ENCODE results near the gene ENPP1.

The ENPP1 gene

GRCh38 chr6:131768964-131769363, 38.9 kb upstream of the ENPP1 start:
- Histone ChIP-seq H3K36me3 (ENCODE audit: control insufficient read depth in 2 of 2, insufficient read depth in 2 of 2, low read length in 2 of 2) (no peaks in the 10 kb centered on the region), H3K9me3 (ENCODE audit: control insufficient read depth in 2 of 2, low read length in 2 of 2) (no peaks in the 10 kb centered on the region), H3K27me3 (ENCODE audit: control insufficient read depth in 2 of 2, insufficient read depth in 2 of 2, low read length in 2 of 2) (no peaks in the 10 kb centered on the region), H3K4me1 (ENCODE audit: control insufficient read depth in 2 of 2, insufficient read depth in 2 of 2, low read length in 2 of 2) (no peaks in the 10 kb centered on the region), H3K27ac (ENCODE audit: low read depth in 2 of 2, low read length in 2 of 2) (no peak overlapping the region), H3K9ac (ENCODE audit: low read depth in 1 of 2, low read length in 2 of 2) (no peak overlapping the region), H3K4me3 (ENCODE audit: low read length in 2 of 2) (no peak overlapping the region)

GRCh38 chr6:131769385-131770141, 38.3 kb upstream of the ENPP1 start:
- Histone ChIP-seq H3K27me3 (ENCODE audit: control insufficient read depth in 2 of 2, insufficient read depth in 2 of 2, low read length in 2 of 2) (no peaks in the 10 kb centered on the region), H3K4me1 (ENCODE audit: control insufficient read depth in 2 of 2, insufficient read depth in 2 of 2, low read length in 2 of 2) (no peaks in the 10 kb centered on the region), H3K4me3 (ENCODE audit: low read length in 2 of 2) (no peak overlapping the region), H3K9me3 (ENCODE audit: control insufficient read depth in 2 of 2, low read length in 2 of 2) (no peaks in the 10 kb centered on the region), H3K36me3 (ENCODE audit: control insufficient read depth in 2 of 2, insufficient read depth in 2 of 2, low read length in 2 of 2) (no peaks in the 10 kb centered on the region), H3K9ac (ENCODE audit: low read depth in 1 of 2, low read length in 2 of 2) (no peak overlapping the region), H3K27ac (ENCODE audit: low read depth in 2 of 2, low read length in 2 of 2) (no peak overlapping the region)

- Histone ChIP-seq H3K27me3 (ENCODE audit: control insufficient read depth in 2 of 2, insufficient read depth in 2 of 2, low read length in 2 of 2) (no peaks in the 10 kb centered on the region), H3K4me3 (ENCODE audit: low read length in 2 of 2) (no peak overlapping the region), H3K9ac (ENCODE audit: low read depth in 1 of 2, low read length in 2 of 2) (no peak overlapping the region), H3K36me3 (ENCODE audit: control insufficient read depth in 2 of 2, insufficient read depth in 2 of 2, low read length in 2 of 2) (no peaks in the 10 kb centered on the region), H3K27ac (ENCODE audit: low read depth in 2 of 2, low read length in 2 of 2) (no peak overlapping the region), H3K4me1 (ENCODE audit: control insufficient read depth in 2 of 2, insufficient read depth in 2 of 2, low read length in 2 of 2) (no peaks in the 10 kb centered on the region), H3K9me3 (ENCODE audit: control insufficient read depth in 2 of 2, low read length in 2 of 2) (no peaks in the 10 kb centered on the region)
These were observed 37.0 kb upstream of the ENPP1 start for GRCh38 chr6:131770776-131771175.

DNA sequence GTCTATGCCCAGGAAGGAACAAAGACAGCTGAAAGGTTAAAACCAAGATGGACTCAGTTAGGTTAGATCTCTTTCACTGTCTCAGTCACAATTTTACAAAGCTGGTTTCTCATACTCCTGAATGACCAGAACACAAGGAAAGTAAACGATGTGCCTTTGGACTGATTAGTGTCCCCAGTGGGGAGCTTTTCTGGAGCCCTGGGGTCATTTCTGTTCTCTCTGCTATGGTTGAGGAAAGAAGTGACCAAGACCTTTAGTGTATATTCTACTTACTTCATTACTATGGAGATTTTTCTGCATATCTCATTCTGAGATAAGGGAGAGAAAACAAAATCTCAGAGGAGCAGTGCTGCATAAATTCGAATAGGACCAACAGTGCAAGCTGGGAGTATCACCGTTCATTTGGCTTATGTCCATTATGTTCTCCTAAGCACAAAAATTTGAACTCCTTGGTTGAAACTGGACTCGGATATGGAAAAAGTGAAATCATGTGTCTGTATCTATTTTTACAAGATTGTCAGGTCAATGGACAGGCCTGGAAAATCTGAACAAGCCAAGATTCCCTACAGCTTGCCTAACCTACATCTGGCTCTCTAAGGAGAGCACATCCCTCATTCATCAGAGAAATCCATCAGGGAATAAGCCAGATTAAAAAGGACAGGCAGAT, 34.4 kb upstream of the ENPP1 start:
- H3K27ac ChIP-seq (ENCODE audit: low read depth in 2 of 2, low read length in 2 of 2), result no peak overlapping the region
- H3K4me3 ChIP-seq (ENCODE audit: low read length in 2 of 2), result no peak overlapping the region

DNA sequence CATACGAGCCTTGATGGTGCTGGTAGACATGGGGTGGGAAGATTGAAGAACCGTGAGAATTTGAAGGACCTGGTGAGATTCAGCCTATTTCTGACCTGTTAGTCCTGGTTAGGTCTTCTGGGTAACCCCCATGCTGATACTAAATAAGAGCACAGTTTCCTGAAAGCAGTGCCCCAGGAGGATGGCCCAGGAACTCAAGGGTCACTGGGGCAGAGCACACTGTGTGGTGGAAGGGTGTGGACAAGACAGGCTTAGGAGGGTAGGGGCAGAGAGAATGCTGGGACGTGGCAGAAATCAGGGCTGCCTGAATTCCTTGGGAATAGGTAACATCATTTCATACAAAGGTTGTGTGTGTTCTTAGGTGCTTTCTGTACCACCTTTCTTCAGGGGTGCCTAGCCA, 31.9 kb upstream of the ENPP1 start:
- H3K4me1 ChIP-seq (ENCODE audit: control insufficient read depth in 2 of 2, insufficient read depth in 2 of 2, low read length in 2 of 2), result peaks cover 4 to 6% of the 10 kb centered on the region in 2 donors
- no peak overlapping the region for H3K27ac ChIP-seq (ENCODE audit: low read depth in 2 of 2, low read length in 2 of 2)
- H3K9ac ChIP-seq (ENCODE audit: low read depth in 1 of 2, low read length in 2 of 2), result no peak overlapping the region
- no peak overlapping the region for H3K4me3 ChIP-seq (ENCODE audit: low read length in 2 of 2)
- no peaks in the 10 kb centered on the region for H3K9me3 ChIP-seq (ENCODE audit: control insufficient read depth in 2 of 2, low read length in 2 of 2)
- no peaks in the 10 kb centered on the region for H3K27me3 ChIP-seq (ENCODE audit: control insufficient read depth in 2 of 2, insufficient read depth in 2 of 2, low read length in 2 of 2)
- no peaks in the 10 kb centered on the region for H3K36me3 ChIP-seq (ENCODE audit: control insufficient read depth in 2 of 2, insufficient read depth in 2 of 2, low read length in 2 of 2)

More for the DNA sequence above, 34.4 kb upstream of the ENPP1 start:
- peaks cover 4 to 6% of the 10 kb centered on the region in 2 donors for H3K4me1 ChIP-seq (ENCODE audit: control insufficient read depth in 2 of 2, insufficient read depth in 2 of 2, low read length in 2 of 2)
- H3K9ac ChIP-seq (ENCODE audit: low read depth in 1 of 2, low read length in 2 of 2), result no peak overlapping the region
- H3K9me3 ChIP-seq (ENCODE audit: control insufficient read depth in 2 of 2, low read length in 2 of 2), result no peaks in the 10 kb centered on the region
- H3K27me3 ChIP-seq (ENCODE audit: control insufficient read depth in 2 of 2, insufficient read depth in 2 of 2, low read length in 2 of 2), result no peaks in the 10 kb centered on the region
- no peaks in the 10 kb centered on the region for H3K36me3 ChIP-seq (ENCODE audit: control insufficient read depth in 2 of 2, insufficient read depth in 2 of 2, low read length in 2 of 2)

DNA sequence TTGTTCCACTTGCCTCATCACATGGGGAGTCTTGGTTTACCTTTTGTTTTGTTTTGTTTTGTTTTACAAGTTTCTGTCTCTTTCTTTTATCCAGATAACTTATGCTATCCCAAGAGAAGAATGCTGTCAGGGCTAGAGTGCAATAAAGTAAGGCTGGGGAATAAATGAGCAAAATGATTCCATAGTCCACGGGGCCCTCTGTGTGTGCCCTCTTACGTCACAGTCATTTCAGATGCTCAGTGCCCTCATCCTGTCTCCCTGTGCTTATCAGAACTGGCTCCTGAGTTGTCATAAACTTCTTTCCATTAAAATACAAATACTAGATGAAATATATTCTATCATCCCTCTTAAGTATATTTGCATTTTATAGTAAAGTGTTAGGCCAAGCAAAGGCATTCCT, 30.8 kb upstream of the ENPP1 start:
- Histone ChIP-seq H3K4me3 (ENCODE audit: low read length in 2 of 2) (no peak overlapping the region), H3K27me3 (ENCODE audit: control insufficient read depth in 2 of 2, insufficient read depth in 2 of 2, low read length in 2 of 2) (no peaks in the 10 kb centered on the region), H3K4me1 (ENCODE audit: control insufficient read depth in 2 of 2, insufficient read depth in 2 of 2, low read length in 2 of 2) (peaks cover 4 to 6% of the 10 kb centered on the region in 2 donors), H3K9me3 (ENCODE audit: control insufficient read depth in 2 of 2, low read length in 2 of 2) (no peaks in the 10 kb centered on the region), H3K9ac (ENCODE audit: low read depth in 1 of 2, low read length in 2 of 2) (no peak overlapping the region), H3K36me3 (ENCODE audit: control insufficient read depth in 2 of 2, insufficient read depth in 2 of 2, low read length in 2 of 2) (no peaks in the 10 kb centered on the region), H3K27ac (ENCODE audit: low read depth in 2 of 2, low read length in 2 of 2) (no peak overlapping the region)

GRCh38 chr6:131778169-131778568, 29.7 kb upstream of the ENPP1 start:
- no peak overlapping the region for H3K9ac ChIP-seq (ENCODE audit: low read depth in 1 of 2, low read length in 2 of 2)
- H3K4me1 ChIP-seq (ENCODE audit: control insufficient read depth in 2 of 2, insufficient read depth in 2 of 2, low read length in 2 of 2), result peaks cover 4 to 6% of the 10 kb centered on the region in 2 donors
- H3K36me3 ChIP-seq (ENCODE audit: control insufficient read depth in 2 of 2, insufficient read depth in 2 of 2, low read length in 2 of 2), result no peaks in the 10 kb centered on the region
- no peaks in the 10 kb centered on the region for H3K27me3 ChIP-seq (ENCODE audit: control insufficient read depth in 2 of 2, insufficient read depth in 2 of 2, low read length in 2 of 2)
- no peak overlapping the region for H3K4me3 ChIP-seq (ENCODE audit: low read length in 2 of 2)
- no peak overlapping the region for H3K27ac ChIP-seq (ENCODE audit: low read depth in 2 of 2, low read length in 2 of 2)
- H3K9me3 ChIP-seq (ENCODE audit: control insufficient read depth in 2 of 2, low read length in 2 of 2), result no peaks in the 10 kb centered on the region

GRCh38 chr6:131779304-131779703, 28.5 kb upstream of the ENPP1 start:
- Histone ChIP-seq H3K27me3 (ENCODE audit: control insufficient read depth in 2 of 2, insufficient read depth in 2 of 2, low read length in 2 of 2) (no peaks in the 10 kb centered on the region), H3K9me3 (ENCODE audit: control insufficient read depth in 2 of 2, low read length in 2 of 2) (no peaks in the 10 kb centered on the region), H3K9ac (ENCODE audit: low read depth in 1 of 2, low read length in 2 of 2) (no peak overlapping the region), H3K4me1 (ENCODE audit: control insufficient read depth in 2 of 2, insufficient read depth in 2 of 2, low read length in 2 of 2) (peaks cover 4 to 6% of the 10 kb centered on the region in 2 donors), H3K27ac (ENCODE audit: low read depth in 2 of 2, low read length in 2 of 2) (no peak overlapping the region), H3K36me3 (ENCODE audit: control insufficient read depth in 2 of 2, insufficient read depth in 2 of 2, low read length in 2 of 2) (no peaks in the 10 kb centered on the region), H3K4me3 (ENCODE audit: low read length in 2 of 2) (no peak overlapping the region)

GRCh38 chr6:131780600-131780999, 27.2 kb upstream of the ENPP1 start:
- Histone ChIP-seq H3K9ac (ENCODE audit: low read depth in 1 of 2, low read length in 2 of 2) (no peak overlapping the region), H3K4me3 (ENCODE audit: low read length in 2 of 2) (no peak overlapping the region), H3K27me3 (ENCODE audit: control insufficient read depth in 2 of 2, insufficient read depth in 2 of 2, low read length in 2 of 2) (no peaks in the 10 kb centered on the region), H3K27ac (ENCODE audit: low read depth in 2 of 2, low read length in 2 of 2) (no peak overlapping the region), H3K4me1 (ENCODE audit: control insufficient read depth in 2 of 2, insufficient read depth in 2 of 2, low read length in 2 of 2) (peaks cover 4 to 6% of the 10 kb centered on the region in 2 donors), H3K36me3 (ENCODE audit: control insufficient read depth in 2 of 2, insufficient read depth in 2 of 2, low read length in 2 of 2) (no peaks in the 10 kb centered on the region), H3K9me3 (ENCODE audit: control insufficient read depth in 2 of 2, low read length in 2 of 2) (no peaks in the 10 kb centered on the region)

DNA sequence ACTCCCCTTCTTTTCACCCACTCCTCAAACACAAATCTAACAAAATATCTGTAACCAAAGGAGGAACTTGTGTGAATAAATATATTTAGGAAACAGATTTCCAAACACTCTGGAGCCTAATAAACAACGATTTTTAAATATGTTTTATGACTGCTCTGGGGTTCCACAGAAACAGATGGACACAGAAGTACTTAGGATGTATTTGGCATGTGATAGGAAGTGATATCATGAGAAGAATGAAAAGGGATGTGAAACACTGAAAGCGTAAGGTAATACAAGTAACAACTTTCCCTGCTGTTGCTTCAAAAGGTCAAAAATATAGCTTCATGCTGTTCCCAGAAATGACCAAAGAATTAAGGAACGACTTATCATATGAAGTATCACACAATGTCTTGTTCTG, 26.1 kb upstream of the ENPP1 start:
- no peaks in the 10 kb centered on the region for H3K9me3 ChIP-seq (ENCODE audit: control insufficient read depth in 2 of 2, low read length in 2 of 2)
- no peak overlapping the region for H3K27ac ChIP-seq (ENCODE audit: low read depth in 2 of 2, low read length in 2 of 2)
- no peaks in the 10 kb centered on the region for H3K36me3 ChIP-seq (ENCODE audit: control insufficient read depth in 2 of 2, insufficient read depth in 2 of 2, low read length in 2 of 2)
- no peak overlapping the region for H3K9ac ChIP-seq (ENCODE audit: low read depth in 1 of 2, low read length in 2 of 2)
- H3K4me1 ChIP-seq (ENCODE audit: control insufficient read depth in 2 of 2, insufficient read depth in 2 of 2, low read length in 2 of 2), result peaks cover 4% of the 10 kb centered on the region in 2 donors
- H3K27me3 ChIP-seq (ENCODE audit: control insufficient read depth in 2 of 2, insufficient read depth in 2 of 2, low read length in 2 of 2), result no peaks in the 10 kb centered on the region
- no peak overlapping the region for H3K4me3 ChIP-seq (ENCODE audit: low read length in 2 of 2)
